Measurements from ENCODE around the gene EPHA10. TPM values are rescaled to one million over a fixed set of nuclear protein-coding genes. Genes with fewer than 3 reads are reported as not detected.

The EPHA10 gene
- total and polyA plus RNA-seq, 4 donors, result 0.20 to 1.7 (median 0.26) TPM; not detected in 1

DNA sequence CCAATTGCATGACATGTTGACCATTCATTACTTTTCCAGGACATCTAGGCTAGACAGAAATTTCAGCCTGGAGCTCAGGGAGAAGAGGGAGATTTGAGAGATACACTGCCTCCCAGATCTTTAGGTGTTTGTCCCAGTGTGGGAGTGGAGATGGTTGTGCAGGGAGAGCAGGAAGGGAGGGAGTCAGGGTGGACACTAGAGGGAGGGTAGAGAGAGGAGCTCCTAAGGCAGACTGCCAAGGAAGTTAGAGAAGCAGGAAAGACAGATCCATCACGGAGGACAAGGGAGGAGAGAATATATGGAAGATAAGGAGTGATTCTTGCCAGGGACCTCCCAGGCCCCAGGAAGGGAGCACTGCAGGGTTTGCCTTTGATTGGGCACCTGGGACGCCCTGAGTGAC is 63.9 kb downstream of the EPHA10 start:
- WGBS, 2 donors, result 76 to 94% methylated on average over 2 of the region's 2 CpGs
- ATAC-seq (ENCODE audit: insufficient read depth, low FRiP score), result no peak
- TF ChIP-seq, protein P1, sequence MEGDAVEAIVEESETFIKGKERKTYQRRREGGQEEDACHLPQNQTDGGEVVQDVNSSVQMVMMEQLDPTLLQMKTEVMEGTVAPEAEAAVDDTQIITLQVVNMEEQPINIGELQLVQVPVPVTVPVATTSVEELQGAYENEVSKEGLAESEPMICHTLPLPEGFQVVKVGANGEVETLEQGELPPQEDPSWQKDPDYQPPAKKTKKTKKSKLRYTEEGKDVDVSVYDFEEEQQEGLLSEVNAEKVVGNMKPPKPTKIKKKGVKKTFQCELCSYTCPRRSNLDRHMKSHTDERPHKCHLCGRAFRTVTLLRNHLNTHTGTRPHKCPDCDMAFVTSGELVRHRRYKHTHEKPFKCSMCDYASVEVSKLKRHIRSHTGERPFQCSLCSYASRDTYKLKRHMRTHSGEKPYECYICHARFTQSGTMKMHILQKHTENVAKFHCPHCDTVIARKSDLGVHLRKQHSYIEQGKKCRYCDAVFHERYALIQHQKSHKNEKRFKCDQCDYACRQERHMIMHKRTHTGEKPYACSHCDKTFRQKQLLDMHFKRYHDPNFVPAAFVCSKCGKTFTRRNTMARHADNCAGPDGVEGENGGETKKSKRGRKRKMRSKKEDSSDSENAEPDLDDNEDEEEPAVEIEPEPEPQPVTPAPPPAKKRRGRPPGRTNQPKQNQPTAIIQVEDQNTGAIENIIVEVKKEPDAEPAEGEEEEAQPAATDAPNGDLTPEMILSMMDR (IDR thresholded peaks at IDR 0.05; ENCODE audit: control extremely low read depth, extremely low read depth), result no peak

DNA sequence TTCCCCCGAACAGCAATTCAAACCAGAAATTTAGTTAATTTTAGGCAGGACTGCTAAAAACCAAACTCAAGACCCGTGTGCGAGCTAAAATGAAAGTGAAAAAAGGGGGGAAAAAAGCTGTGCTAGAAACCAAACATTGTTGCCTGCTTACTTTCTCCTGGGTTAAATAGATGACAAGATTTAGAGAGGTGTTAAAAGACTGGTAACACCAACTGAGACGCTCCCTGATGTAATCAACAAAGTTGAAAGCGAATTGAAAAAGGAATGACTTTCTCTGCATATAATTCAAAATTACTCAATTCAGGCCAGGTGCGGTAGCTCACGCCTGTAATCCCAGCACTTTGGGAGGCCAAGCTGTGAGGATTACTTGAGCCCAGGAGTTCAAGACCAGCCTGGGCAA is 65.8 kb downstream of the EPHA10 start:
- Histone ChIP-seq H3K4me3 (no peak overlapping the region), H3K9ac (ENCODE audit: insufficient read depth in 1 of 2, low read length in 2 of 2) (no peak overlapping the region), H3K27me3 (ENCODE audit: control insufficient read depth in 3 of 3, insufficient read depth in 3 of 3, low read length in 2 of 3) (no peaks in the 10 kb centered on the region), H3K36me3 (ENCODE audit: control insufficient read depth in 4 of 4, insufficient read depth in 4 of 4, low read length in 4 of 4) (peaks cover 0 to 16% (median 3%) of the 10 kb centered on the region in 4 donors), H3K9me3 (ENCODE audit: control insufficient read depth in 4 of 4, insufficient read depth in 3 of 4, low read length in 3 of 4) (no peaks in the 10 kb centered on the region), H3K4me1 (ENCODE audit: control insufficient read depth in 5 of 5, insufficient read depth in 5 of 5, low read length in 5 of 5) (no peaks in the 10 kb centered on the region), H3K27ac (ENCODE audit: low read depth in 1 of 2, low read length in 1 of 2) (no peak overlapping the region)
- 90 to 96% methylated on average over 7 of the region's 7 CpGs for WGBS, 2 donors
- DNase-seq (no peak), ATAC-seq (ENCODE audit: insufficient read depth, low FRiP score) (no peak)
- TF ChIP-seq, protein P1 (IDR thresholded peaks at IDR 0.05; ENCODE audit: control extremely low read depth, extremely low read depth), result no peak

More for the DNA sequence above, 63.9 kb downstream of the EPHA10 start:
- peaks cover 0 to 11% (median 3%) of the 10 kb centered on the region in 4 donors for H3K36me3 ChIP-seq (ENCODE audit: control insufficient read depth in 4 of 4, insufficient read depth in 4 of 4, low read length in 4 of 4)
- no peak overlapping the region for H3K4me3 ChIP-seq
- H3K27ac ChIP-seq (ENCODE audit: low read depth in 1 of 2, low read length in 1 of 2), result no peak overlapping the region
- no peaks in the 10 kb centered on the region for H3K4me1 ChIP-seq (ENCODE audit: control insufficient read depth in 5 of 5, insufficient read depth in 5 of 5, low read length in 5 of 5)
- no peak overlapping the region for H3K9ac ChIP-seq (ENCODE audit: insufficient read depth in 1 of 2, low read length in 2 of 2)
- no peaks in the 10 kb centered on the region for H3K9me3 ChIP-seq (ENCODE audit: control insufficient read depth in 4 of 4, insufficient read depth in 3 of 4, low read length in 3 of 4)
- H3K27me3 ChIP-seq (ENCODE audit: control insufficient read depth in 3 of 3, insufficient read depth in 3 of 3, low read length in 2 of 3), result no peaks in the 10 kb centered on the region
- DNase-seq, result no peak

DNA sequence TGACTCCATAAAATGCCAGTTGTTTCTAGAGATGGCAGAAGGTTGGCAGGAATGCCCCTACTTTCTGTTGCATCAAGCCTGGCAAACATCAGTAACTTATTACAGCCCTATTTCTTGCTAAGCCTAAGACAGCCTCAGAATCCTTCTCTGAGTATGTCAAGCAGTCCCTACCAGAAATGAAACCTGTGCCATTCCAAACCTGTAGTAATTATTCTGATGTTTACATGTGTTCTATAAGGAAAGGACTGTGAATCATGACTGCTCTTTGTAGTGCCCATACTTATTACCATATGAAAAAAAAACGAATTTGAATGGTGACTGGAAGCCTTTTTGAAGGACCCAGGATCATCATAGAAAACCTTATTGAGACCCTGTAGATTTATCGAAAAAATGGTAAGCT is 67.2 kb downstream of the EPHA10 start:
- Histone ChIP-seq H3K27ac (ENCODE audit: low read depth in 1 of 2, low read length in 1 of 2) (no peak overlapping the region), H3K27me3 (ENCODE audit: control insufficient read depth in 3 of 3, insufficient read depth in 3 of 3, low read length in 2 of 3) (no peaks in the 10 kb centered on the region), H3K9ac (ENCODE audit: insufficient read depth in 1 of 2, low read length in 2 of 2) (no peak overlapping the region), H3K36me3 (ENCODE audit: control insufficient read depth in 4 of 4, insufficient read depth in 4 of 4, low read length in 4 of 4) (peaks cover 0 to 16% (median 2%) of the 10 kb centered on the region in 4 donors), H3K4me1 (ENCODE audit: control insufficient read depth in 5 of 5, insufficient read depth in 5 of 5, low read length in 5 of 5) (peaks cover 0 to 2% (median 2%) of the 10 kb centered on the region in 5 donors), H3K4me3 (no peak overlapping the region), H3K9me3 (ENCODE audit: control insufficient read depth in 4 of 4, insufficient read depth in 3 of 4, low read length in 3 of 4) (no peaks in the 10 kb centered on the region)
- ATAC-seq (ENCODE audit: insufficient read depth, low FRiP score), result no peak
- TF ChIP-seq, protein P1 (IDR thresholded peaks at IDR 0.05; ENCODE audit: control extremely low read depth, extremely low read depth), result no peak
- WGBS, 2 donors, result 93 to 99% methylated on average over 2 of the region's 2 CpGs
- DNase-seq, result no peak

DNA sequence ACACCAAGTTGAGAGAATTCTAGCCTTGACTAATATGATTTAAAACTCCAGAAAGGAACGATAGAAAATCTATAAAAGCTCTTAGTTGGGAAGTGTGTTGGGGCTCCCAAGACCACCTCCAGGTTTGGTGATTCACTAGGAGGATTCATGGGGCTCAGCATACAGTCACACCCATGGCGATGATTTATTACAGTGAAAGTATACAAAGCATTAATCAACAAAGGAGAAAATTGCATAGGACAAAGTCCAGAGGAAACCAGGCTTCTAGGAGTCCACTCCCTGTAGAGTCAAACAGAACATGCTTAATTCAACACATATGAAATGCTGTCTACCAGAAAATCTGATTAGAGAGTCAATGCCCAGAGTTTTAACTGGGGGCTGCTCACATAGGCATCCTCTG is 67.8 kb downstream of the EPHA10 start:
- Histone ChIP-seq H3K4me3 (no peak overlapping the region), H3K36me3 (ENCODE audit: control insufficient read depth in 4 of 4, insufficient read depth in 4 of 4, low read length in 4 of 4) (peaks cover 0 to 16% (median 2%) of the 10 kb centered on the region in 4 donors), H3K27me3 (ENCODE audit: control insufficient read depth in 3 of 3, insufficient read depth in 3 of 3, low read length in 2 of 3) (no peaks in the 10 kb centered on the region), H3K27ac (ENCODE audit: low read depth in 1 of 2, low read length in 1 of 2) (no peak overlapping the region), H3K9ac (ENCODE audit: insufficient read depth in 1 of 2, low read length in 2 of 2) (no peak overlapping the region), H3K4me1 (ENCODE audit: control insufficient read depth in 5 of 5, insufficient read depth in 5 of 5, low read length in 5 of 5) (peaks cover 0 to 4% (median 3%) of the 10 kb centered on the region in 5 donors), H3K9me3 (ENCODE audit: control insufficient read depth in 4 of 4, insufficient read depth in 3 of 4, low read length in 3 of 4) (no peaks in the 10 kb centered on the region)
- WGBS, 2 donors, result 98% methylated on average over 2 of the region's 2 CpGs
- no peak for ATAC-seq (ENCODE audit: insufficient read depth, low FRiP score)
- no peak for DNase-seq
- TF ChIP-seq, protein P1 (IDR thresholded peaks at IDR 0.05; ENCODE audit: control extremely low read depth, extremely low read depth), result no peak

Measured in lung (tissue), 12 donors.